RPMI8226 (cell line): ENCODE data around the gene RAX2.
"Not testable (repeated sequence)": the region's sequence is repeated elsewhere in the genome, so short reads cannot be mapped to it uniquely, and the experiment has no call there.

Experiments used
- DNase-seq: peaks from one replicate; pipeline ENCODE4 v3.0.0-alpha.2; 2015

Gene RAX2

GRCh38 chr19:3775831-3776230 is 3.8 kb upstream of the RAX2 start:
- DNase-seq: no peak

DNA sequence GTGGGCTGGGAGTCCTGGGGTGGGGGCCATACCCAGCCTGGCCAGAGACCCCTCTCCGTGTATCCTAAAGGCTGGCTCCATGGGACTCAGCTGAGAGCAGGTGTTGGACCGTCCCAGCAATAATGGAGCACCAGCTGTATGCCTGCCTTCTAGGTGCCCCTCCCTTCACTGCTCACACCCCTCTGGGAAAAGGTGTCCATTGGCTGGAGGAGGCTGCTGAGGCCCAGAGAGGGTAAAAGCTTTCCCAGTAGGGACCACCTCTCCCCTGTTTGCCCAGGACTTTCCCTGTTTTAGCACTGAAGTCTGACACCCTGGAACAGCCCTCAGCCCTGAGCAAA is 3.3 kb upstream of the RAX2 start:
- no peak for DNase-seq

DNA sequence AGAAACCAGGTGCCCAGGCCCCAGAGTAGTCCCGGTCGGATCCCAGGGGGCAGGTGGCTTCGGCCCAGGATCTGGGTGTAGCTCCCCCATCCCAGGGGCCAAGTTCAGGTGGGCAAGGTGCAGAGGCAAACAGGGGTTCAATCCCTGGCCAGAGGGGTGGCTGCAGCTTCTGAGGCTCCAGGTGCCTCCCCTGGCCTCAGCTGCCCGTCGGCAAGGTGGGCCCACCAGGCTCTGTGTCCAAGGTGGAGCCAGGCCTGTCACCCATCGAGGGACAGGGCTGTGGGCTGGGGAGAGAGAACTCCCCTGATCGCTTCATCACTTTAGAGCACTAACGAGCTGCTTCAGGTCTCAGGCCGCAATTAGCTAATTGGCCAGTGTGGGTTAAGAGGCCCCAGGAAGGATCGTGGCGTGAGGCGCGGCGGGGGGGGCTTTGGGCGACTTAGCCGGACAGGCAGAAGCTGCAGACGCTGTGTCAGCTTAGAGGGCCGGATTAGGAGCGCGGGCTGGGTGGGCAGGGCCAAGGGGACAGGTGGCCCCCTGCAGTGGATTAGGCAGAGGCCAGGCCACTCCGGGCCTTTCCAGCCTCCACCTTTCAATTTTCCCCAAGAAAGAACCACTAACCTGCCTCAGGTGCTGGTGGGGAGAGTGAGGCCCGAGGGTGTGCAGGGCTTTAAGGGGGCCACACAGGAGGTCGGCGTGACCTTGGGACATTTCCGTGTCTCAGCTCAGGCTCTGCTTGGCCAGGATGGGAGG is 2.8 kb upstream of the RAX2 start:
- DNase-seq: no peak

DNA sequence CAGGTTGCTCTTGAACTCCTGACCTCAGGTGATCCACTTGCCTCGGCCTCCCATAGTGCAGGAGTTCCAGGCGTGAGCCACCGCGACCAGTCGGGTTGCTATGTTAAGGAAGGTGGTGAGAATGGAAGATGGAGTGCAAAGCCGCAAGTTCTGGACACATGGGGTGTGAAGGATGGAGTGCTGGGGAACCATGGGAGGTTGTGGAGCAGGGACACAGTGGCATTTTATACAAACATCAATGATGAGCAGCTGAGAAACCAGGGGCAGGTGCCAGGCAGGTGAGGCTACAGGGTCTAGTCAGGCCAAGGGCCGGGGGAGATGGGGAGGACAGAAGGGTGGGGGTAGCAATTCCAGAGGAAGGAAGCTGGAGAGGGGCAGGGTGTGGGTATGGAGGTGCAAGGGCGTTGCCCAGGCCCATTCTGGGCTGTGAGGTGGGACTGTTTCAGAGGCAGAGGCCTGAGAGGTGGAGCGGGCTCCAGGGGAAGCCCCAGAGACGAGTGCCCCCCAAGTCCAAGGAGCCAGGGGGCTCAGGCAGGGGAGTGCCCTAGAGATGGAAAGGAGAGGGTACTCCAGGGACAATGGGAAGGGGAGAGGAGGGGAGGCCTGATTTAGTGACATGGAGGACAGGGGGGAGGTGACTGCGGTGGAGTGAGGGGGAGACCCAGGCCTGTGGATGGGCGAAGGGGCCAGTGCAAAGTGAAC is 1.9 kb upstream of the RAX2 start:
- DNase-seq: no peak

GRCh38 chr19:3771000-3771905 is 775 bp downstream of the RAX2 start:
- DNase-seq: no peak

- DNase-seq: no peak
Measured at GRCh38 chr19:3770136-3770999, 1.7 kb downstream of the RAX2 start.

DNA sequence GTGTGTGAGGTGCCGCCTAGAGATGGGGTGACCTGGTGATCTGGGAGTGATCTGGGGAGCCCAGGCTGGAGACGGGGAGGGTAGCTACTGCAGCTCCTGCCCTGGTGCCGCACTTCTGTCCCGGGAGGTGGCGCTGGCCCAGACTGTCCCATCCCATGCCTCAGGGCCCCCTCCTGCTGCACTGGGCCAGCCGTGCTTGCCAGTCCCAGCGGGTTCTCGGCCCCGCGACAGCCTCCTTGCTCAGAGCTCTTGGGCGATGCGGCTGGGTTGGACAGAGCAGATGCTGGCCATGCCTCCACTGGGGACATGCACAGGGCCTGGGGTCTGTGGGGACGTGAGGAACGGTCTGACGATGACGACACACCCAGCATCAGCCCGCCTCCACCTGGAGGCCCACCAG is 2.5 kb downstream of the RAX2 start:
- DNase-seq: no peak

DNA sequence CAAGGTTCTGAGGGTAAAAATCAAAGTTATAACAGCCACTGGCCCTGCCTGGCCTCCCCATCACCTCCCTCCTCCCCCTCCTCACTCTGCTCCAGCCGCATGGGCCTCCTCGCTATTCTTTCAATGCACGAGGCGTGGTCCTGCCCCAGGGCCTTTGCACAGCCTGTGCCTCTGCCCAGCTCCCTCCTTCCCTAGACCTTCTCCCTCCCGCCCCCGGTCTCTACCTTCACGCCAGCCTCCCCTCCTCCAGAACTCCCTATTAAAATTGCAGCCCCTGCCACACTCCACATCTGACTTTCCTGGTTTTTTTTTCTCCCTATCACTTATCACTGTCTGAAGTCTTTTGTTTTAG is 3.3 kb downstream of the RAX2 start:
- DNase-seq: no peak

DNA sequence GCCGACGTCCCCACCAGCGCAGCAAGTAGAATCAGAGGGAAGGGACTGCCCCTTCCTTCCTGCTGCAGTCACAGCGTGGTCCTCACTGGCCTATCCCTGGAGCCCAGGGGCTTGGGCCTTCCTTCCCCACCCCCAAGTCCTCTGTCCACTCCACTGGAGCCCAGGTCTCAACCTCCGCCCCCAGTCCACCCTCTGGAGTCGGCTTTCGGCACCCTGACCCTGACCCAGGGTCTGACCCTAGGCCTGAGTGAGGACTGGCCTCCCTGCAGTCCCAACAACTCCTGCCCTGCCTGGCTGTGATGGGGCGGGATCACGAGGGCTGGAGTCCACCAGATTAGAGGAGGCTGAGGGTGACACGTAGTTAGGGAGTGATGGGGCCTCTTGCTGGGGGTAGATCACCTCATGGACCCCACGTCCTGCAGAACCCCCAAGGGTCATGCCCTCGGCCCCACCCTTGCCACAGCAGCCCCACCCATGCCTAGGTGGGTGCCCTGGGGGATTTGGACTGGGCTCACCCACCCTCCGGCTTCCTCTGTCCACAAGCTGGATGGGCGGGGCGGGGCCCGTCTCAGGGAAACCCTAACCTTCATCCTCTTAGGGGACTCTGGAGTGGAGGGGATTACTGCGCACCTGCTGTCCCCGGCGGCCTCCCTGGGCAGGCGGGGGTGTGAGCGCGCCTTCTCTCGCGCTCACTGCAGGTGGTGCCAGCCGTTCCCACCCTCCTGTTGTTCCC is 3.8 kb downstream of the RAX2 start:
- no peak for DNase-seq

GRCh38 chr19:3767050-3767449 is 5.0 kb downstream of the RAX2 start:
- no peak for DNase-seq

- DNase-seq: no peak
Measured at GRCh38 chr19:3766520-3766919, 5.5 kb downstream of the RAX2 start.

DNA sequence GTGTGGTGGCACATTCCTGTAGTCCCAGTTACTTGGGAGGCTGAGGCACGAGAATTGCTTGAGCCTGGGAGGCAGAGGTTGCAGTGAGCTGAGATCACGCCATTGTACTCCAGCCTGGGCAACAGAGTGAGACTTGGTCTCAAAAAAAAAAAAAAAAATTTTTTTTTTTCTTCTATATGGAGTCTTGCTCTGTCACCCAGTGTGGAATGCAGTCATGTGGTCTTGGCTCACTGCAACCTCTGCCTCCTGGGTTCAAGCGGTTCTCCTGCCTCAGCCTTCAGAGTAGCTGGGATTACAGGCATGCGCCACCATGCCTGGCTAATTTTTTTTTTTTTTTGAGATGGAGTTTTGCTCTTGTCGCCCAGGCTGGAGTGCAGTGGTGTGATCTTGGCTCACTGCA is 6.3 kb downstream of the RAX2 start:
- not testable (repeated sequence) for DNase-seq

DNA sequence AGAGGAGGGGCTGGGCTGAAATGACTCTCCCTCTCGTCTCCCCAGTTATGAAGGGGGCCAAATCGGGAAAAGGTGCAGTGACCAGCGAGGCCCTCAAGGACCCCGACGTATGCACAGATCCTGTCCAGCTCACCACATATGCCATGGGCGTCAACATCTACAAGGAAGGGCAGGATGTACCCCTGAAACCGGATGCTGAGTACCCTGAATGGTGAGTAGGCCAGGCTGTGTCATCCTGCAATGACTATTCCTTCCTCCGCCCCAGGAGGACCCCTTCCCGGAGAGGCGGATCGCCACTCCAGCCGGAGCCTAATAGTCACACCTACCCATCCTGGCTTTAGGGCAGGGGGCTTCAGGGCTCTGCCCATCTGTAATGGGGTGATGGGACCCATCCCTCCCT is 6.9 kb downstream of the RAX2 start:
- DNase-seq: no peak

DNA sequence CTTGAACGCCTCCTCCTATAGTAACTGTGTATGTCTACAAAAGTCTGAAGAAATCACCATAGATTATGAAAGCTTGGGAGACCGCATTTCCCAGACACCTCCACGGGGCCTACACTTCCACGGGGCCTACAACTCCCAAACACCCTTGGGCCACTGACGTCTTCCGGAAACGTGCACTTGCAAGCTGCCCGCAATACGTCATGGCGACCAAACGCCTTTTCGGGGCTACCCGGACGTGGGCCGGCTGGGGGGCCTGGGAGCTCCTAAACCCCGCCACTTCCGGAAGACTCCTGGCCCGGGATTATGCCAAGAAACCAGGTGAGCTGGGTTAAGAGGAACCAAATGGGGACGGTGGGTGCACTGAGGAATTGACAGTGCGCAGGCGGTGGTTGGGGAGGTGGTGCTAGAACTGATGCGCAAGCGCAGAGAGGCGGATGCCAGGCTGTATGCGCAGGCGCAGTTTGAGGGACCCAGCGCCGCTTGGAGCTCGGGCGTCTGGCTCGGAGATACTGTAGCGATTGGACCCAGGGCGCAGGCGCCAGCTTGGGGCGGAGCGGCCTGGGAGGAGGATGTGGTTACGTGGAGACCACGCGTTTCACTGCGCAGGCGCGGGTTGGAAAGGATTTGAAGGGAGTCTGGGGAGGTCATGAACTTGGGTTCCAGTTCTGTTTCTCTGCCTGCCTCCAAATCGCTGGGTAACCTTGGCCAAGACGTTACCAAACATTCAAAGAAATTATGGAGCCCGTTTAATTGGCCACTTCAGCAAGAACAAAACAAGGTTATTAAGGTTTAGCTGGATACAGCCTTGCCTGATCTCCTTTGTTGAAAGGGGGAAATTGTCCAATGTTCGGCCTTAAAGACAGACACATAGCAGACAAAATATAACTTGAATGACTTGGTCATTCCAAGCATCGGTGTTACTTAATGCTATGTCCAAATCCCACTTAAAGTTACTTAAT is 9.2 kb downstream of the RAX2 start, which contains the start of gene MRPL54:
Gene MRPL54, plus strand, starts transcription at position 182 of the 959 bp plus-strand sequence. Its CDS starts 19 bp downstream, at position 201.
- DNase-seq: peak; percentile 99

DNA sequence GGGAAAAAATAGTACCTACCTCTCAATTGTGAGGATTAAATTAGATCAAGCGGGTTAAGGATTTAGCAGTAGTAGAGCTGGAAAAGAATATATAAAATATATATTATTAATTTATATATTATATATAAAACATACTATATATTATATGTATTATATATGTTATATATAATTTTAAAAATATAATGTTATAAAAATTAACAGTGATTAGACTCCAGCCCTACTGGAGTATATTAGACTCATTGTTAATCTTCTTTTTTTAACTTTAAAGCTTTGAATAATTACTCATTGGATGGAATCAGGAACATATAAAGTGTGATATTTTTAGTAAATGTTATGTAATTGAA is 9.9 kb downstream of the RAX2 start:
- DNase-seq: no peak

- DNase-seq: peak; percentile 95
Measured at GRCh38 chr19:3761382-3762129, 10.5 kb downstream of the RAX2 start, which contains the start of gene APBA3. APBA3 (minus strand) TSS chr19:3761692; CDS start chr19:3760264, 1,428 bp downstream.

DNA sequence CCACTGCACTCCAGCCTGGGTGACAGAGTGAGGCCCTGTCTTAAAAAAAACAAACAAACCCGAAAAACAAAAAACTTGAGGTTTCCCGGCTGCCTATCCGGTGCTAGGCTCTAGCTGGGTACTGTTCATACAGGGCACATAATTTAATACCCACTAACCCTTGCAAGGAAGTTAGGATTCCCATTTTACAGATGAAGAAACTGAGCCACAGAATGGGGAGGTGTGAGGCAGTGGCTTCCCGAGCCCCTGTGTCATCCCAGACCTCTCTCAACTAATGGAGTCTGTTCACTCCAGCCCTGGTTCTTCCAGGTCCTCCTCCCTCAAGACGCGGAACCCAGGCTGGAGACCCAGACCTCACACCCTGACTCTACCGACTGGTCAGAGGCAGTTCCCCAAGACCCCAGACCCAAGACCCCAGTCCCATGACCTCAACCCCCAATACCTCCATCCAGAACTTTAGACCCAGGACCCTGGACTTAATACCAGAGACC is 11.1 kb downstream of the RAX2 start:
- no peak for DNase-seq

DNA sequence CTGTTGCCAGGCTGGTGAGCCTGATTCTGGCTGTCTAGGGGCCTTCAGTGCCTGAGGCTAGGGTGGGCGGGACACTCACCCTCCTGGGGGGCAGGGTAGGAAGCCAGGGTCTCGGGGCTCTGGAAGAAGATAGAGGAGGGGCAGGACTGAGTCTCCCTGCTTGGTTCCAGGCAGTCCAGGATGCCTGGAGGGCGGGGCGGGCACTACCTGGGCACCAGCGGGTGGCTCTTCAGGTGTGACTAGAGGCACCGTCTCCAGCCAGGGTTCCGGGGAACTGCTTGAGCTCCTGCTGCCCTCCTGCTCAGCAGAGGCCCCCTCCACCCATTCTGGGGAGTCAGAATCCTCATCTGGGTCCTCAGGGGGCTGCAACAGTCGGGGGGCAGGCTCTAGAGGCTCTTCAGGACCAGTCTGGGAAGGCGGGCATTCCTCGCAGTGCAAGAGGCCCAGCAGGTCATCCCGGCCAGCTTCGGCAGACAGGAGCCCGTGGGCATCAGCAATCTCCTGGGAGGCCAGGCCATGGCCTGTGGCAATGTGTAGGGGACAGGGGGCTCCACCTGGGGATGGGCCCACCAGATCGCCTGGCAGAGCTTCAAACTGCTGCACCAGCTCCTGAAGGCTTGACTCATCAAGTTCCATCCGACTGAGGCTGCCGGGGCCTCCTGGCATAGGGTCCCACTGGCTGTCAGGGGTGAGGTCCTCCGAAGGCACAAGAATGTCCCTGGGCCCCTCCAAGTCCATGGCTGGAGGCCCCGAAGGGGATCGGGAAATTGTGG is 12.4 kb downstream of the RAX2 start:
- DNase-seq: no peak

DNA sequence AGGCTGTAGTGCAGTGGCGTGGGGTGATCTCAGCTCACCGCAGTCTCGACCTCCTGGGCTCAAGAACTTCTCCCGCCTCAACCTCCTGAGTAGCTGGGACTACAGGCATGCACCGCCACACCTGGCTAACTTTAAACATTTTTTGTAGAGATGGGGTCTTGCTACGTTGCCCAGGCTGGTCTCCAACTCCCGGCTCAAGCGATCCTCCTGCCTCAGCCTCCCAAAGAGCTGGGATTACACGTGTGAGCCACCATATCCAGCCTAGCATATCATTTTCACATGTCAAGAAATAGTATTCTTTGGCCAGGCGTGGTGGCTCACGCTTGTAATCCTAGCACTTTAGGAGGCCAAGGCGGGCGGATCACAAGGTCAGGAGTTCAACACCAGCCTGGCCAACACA is 13.7 kb downstream of the RAX2 start:
- not testable (repeated sequence) for DNase-seq
